Right ventricle myocardium superior (tissue), 1 donor: ENCODE data around the gene TNK2. TPM values are rescaled to one million over a fixed set of nuclear protein-coding genes. Genes with fewer than 3 reads are reported as not detected.
"Not testable (repeated sequence)": the region's sequence is repeated elsewhere in the genome, so short reads cannot be mapped to it uniquely, and the experiment has no call there.

ENCODE experiments used
- ATAC-seq: fragments of 200-7000 bp; cut with Tn5 transposase; one replicate; pipeline ENCODE4 v1.9.1; 2020; ENCODE audit warnings: mild to moderate bottlenecking; ENCODE audit not compliant: poor library complexity
- DNase-seq: peaks from one replicate; pipeline ENCODE4 v3.0.0-alpha.2; 2020
- intact Hi-C: fragments of 100-400 bp; cut with DNase I; formaldehyde crosslinking; loops from one replicate; pipeline ENCODE4 v1.11.2; 2022
- microRNA-seq: library from miRNA; unstranded; fragments of <30 nt; microRNA quantifications from one replicate; pipeline ENCODE4 v1.2.0, GENCODE V29; 2020
- total RNA-seq: library from RNA; stranded (reverse); fragmentation: NEBNext Ultra II Directional; extraction: Animal tissue kit (Norgen Biotek cat#: 25700); gene quantifications from one replicate; pipeline ENCODE4 v1.2.1, GENCODE V29; 2021
- donor health status: DM: no; HTN: yes; CAD: no; lungs with severe emphysema.

Gene TNK2
- total RNA-seq, 1 donor from 2014 or later: 26.7 TPM

DNA sequence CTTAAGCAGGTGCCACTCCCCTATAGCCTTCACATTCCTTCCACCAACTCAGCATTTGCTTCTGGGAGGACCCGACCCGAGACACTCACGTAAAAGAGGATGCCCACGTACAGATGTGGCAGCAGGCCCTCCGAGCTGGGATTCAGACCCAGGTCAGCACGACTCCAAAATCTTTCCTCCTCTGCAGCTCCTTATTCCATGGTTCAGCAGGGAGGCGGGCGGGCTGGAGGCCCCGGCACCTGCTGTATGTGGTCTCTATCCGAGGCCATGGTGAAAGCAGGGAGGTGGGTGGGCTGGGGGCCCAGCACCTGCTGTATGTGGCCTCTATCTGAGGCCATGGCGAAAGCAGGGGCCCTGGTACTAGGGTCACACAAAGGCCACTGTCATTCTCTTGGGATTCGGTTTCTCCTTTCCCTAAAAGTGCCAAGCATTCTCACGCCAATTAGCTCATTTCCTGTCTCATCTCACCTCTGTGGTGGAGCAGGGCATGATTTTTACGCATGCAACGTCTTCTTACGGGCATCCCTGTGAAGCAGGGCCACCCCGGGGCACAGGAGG lies 90.7 kb downstream of the TNK2 start:
- ATAC-seq (no peak), DNase-seq (no peak)
- intact Hi-C loops: no loop called here

DNA sequence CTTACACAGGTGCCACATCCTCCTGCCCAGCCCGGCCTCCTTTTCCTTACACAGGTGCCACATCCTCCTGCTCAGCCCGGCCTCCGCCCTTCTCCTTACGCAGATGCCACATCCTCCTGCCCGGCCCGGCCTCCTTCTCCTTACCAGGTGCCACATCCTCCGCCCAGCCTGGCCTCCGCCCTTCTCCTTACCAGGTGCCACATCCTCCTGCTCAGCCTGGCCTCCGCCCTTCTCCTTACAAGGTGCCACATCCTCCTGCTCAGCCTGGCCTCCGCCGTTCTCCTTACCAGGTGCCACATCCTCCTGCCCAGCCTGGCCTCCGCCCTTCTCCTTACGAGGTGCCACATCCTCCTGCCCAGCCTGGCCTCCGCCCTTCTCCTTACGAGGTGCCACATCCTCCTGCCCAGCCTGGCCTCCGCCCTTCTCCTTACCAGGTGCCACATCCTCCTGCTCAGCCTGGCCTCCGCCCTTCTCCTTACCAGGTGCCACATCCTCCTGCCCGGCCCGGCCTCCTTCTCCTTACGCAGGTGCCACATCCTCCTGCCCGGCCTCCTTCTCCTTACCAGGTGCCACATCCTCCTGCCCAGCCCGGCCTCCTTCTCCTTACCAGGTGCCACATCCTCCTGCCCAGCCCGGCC lies 92.0 kb downstream of the TNK2 start:
- DNase-seq, intact Hi-C loops, ATAC-seq: not testable (repeated sequence)

DNA sequence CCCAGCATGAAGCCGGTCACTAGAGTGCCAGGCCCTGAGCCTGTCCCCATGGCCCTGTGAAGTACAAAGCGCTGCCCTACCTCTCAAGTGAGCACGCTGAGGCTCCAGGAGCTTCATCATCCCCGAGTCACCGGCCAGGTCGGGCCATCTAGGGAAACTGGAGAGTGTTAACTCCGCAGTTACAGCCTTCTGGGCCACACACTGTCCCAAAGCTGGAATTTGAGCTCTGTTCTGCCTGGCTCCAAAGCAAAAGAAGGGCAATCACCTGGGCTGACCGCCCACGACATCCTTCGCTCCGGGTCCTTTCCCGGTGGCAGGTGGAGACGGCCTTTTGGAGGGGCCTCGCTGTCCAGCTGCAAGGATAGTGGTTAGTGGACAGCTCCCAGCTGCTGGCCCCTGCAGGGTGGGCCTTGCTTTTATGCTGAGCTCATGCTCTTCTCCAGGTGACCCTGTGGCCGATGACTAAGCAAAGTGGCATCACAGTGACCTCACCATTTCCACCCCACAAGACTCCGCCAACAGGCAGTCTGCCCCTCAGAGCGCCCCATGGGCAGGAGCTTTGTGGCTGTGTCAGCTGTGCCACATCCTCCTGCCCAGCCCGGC lies 93.1 kb downstream of the TNK2 start:
- DNase-seq (no peak), ATAC-seq (no peak)
- intact Hi-C loops: no loop called here

DNA sequence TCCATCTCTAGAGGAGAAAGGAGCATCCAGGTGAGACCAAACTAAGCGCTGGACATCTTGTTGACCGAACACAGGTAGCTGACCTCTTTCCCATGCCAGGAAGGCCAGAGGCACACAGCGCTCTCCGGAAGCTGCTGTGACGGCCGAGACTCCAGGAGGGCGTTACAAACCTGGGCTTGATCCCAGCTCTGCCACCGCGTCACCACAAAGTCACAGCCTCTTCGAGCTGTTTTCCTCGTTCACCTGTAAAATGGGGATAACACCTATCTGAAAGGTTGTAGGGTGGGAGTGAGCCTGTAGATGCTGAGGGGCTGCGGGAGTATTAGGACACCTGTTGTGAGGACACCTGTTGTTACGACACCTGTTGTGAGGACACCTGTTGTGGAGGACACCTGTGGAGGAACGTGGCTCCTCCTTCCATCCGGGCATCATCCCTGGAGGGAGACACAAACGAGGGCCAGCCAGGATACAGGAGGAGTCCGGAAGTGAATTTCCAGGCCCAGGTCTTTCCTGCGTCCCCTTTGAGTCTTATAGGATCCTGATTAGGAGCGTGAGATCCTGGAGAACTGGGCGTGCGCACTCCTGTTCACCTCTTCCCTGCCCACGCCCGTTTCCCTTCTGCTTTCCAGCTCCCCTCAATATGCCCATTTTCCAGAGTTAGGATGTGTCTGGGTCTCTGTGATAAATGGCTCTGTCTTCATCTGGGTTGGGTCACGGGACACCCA lies 94.3 kb downstream of the TNK2 start:
- DNase-seq: no peak
- ATAC-seq: no peak
- intact Hi-C loops: no loop called here

Small RNA genes within 50 kb of the gene (microRNA-seq; reads per million reads assigned to microRNA genes)
- gene MIR6829: not detected

Other genes with a start within 250 kb of the TNK2 start
- gene MUC20, start 187.6 kb downstream of the TNK2 start, total RNA-seq: 5.4 TPM
- gene MUC4, start 96.6 kb downstream of the TNK2 start, total RNA-seq: not detected
- 56.4 TPM for gene TFRC, start 173.5 kb upstream of the TNK2 start, total RNA-seq